M059J (cell line): ENCODE measurements around the gene MARF1. TPM values are rescaled to one million over a fixed set of nuclear protein-coding genes. Genes with fewer than 3 reads are reported as not detected.
"Not testable (repeated sequence)": the region's sequence is repeated elsewhere in the genome, so short reads cannot be mapped to it uniquely, and the experiment has no call there.

Experiments
- DNase-seq: peaks from one replicate; pipeline ENCODE4 v3.0.0-alpha.2; 2012; ENCODE audit warnings: low read depth
- total RNA-seq: library from RNA; depleted of rRNA; stranded (reverse); fragments of >200 nt; shearing (Covaris generic); gene quantifications from 2 replicates; pipeline ENCODE4 v1.2.3, GENCODE V29; 2014

The MARF1 gene
- total RNA-seq, 1 experiment from 2014 or later = 13.8 TPM

- DNase-seq = no peak
These were observed 11.6 kb upstream of the MARF1 start for GRCh38 chr16:15654591-15654990.

DNA sequence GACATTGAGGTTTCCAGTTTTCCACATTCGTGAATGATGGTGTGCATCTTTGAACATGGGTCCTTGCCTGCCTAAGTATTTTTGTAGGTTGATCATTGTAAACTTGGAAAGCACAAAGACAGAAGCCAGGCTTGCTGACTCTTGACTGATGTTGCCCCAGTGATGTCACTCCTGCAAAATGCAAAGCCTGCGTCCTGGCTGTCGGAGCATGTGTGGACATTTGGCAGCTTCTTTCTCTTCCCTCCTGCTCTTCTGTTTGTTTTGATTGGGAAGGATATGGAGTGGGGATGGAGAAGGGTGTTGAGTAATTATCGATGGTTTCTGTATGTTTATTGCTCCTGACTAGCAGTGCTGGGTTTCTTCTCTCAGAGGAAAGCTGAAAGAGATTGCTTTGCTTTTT lies 10.3 kb upstream of the MARF1 start:
- DNase-seq = peak; percentile 47

DNA sequence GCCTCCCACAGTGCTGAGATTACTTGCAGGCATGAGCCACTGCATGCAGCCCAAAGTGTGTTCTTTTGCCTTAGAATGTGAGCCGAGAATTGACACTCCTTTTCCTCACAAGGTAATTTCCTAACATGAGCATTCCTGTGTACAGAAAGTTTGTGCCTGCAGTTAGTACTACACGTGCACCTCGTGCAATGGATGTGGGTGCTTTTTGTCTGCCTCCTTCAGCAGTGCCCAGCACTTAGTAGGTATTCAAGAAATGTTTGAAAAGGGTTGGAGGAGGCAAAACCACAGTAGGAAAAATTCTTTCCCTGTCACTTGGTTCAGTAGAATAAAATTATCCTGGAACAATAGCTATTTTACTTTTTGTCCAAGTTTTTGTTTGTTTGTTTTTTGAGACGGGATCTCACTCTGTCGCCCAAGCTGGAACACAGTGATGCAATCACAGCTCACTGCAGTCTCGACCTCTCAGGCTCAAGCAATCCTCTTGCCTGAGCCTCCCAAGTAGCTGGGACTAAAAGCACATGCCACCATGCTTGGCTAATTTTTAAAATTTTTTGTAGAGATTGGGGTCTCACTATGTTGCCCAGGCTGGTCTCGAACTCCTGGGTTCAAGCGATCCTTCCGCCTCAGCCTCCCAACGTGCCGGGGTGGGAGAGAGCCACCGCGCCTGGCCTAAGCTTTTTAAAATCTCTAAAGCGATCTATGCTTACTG lies 9.5 kb upstream of the MARF1 start:
- no peak for DNase-seq

GRCh38 chr16:15650698-15651171 lies 7.8 kb upstream of the MARF1 start:
- peak; percentile 39 for DNase-seq

- peak; percentile 91 for DNase-seq
These were observed 7.2 kb upstream of the MARF1 start, which contains the start of gene NDE1 for GRCh38 chr16:15650019-15650697. Gene NDE1, plus strand, starts transcription at chr16:15650245. Its CDS starts 14,534 bp downstream, at chr16:15664779.

DNA sequence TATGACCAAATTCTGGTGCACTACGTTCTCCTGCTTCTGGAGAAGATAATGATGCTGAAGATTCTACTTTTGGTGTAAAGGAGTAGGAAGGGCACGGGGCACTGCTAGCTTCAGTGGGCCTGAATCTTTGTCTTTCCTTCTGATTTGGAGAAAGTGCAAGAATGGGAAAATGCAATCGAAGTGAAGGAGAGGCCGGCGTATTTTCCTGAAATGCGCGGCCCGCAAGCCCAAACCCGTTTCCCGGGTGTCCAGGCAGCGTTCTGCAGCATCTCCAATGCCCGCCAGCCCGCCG lies 6.7 kb upstream of the MARF1 start:
- no peak for DNase-seq

DNA sequence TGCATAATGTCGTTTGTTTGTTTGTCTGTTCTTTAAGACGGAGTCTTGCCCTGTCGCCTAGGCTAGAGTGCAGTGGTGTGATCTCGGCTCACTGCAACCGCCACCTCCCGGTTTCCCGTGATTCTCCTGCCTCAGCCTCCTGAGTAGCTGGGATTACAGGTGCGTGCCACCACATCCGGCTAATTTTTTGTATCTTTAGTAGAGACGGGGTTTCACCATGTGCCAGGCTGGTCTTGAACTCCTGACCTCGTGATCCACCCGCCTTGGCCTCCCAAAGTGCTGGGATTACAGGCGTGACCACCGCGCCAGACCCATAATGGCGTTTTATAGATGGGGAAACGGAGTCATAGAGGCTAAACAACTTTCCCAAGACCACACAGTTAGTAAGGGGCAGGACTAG lies 6.4 kb upstream of the MARF1 start:
- DNase-seq = not testable (repeated sequence)

DNA sequence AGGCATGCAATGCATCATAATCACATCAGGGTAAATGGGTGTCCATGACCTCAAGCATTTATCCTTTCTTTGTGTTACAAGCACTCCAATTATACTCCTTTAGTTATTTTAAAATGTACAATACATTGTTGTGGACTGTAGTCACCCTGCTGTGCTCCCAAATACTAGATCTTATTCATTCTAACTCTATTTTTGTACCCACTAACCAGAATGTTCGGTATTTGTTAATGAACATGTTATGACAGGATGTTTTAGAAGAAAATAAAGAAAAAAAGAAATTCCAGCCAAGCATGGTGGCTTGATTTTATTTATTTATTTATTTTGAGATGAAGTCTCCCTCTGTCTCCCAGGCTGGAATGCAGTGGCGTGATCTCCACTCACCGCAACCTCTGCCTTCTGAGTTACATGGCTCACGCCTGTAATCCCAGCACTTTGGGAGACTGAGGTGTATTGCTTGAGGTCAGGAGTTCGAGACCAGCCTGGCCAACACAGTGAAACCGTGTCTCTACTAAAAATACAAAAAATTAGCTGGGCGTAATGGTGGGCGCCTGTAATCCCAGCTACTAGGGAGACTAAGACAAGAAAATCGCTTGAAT lies 5.3 kb upstream of the MARF1 start:
- no peak for DNase-seq

- DNase-seq = no peak
These were observed 4.5 kb upstream of the MARF1 start for GRCh38 chr16:15647294-15648014.

- not testable (repeated sequence) for DNase-seq
These were observed 3.8 kb upstream of the MARF1 start for GRCh38 chr16:15646557-15647293.

GRCh38 chr16:15644962-15645465 lies 2.1 kb upstream of the MARF1 start:
- DNase-seq = peak; percentile 96

- DNase-seq = peak; percentile 59
These were observed 1.5 kb upstream of the MARF1 start for GRCh38 chr16:15644267-15644961.

GRCh38 chr16:15643946-15644250 lies 944 bp upstream of the MARF1 start:
- DNase-seq = no peak

DNA sequence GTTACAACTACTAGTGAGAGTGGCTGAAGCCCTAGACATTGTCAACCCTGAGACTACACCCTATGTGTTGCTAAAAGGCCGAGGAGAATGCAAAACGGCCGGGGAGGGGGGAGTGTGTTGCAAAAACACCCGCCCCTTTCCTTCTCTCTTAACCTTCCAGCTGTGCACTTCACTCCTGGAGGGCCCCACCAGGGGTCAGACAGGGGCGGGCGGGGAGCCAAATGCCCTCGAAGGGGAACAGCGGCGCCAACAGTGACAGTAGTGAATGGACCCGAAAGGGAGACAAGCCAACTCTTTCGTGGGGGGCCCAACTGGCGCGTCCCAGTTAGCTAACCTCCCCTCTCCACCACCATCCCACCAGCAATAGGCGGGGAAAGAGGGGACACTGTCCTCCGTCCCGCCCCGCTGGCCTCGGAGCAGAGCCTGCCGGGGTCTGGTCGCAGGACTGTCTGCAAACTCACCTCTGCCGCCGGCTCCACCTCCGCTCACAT lies 352 bp downstream of the MARF1 start:
- DNase-seq = peak; percentile 59

DNA sequence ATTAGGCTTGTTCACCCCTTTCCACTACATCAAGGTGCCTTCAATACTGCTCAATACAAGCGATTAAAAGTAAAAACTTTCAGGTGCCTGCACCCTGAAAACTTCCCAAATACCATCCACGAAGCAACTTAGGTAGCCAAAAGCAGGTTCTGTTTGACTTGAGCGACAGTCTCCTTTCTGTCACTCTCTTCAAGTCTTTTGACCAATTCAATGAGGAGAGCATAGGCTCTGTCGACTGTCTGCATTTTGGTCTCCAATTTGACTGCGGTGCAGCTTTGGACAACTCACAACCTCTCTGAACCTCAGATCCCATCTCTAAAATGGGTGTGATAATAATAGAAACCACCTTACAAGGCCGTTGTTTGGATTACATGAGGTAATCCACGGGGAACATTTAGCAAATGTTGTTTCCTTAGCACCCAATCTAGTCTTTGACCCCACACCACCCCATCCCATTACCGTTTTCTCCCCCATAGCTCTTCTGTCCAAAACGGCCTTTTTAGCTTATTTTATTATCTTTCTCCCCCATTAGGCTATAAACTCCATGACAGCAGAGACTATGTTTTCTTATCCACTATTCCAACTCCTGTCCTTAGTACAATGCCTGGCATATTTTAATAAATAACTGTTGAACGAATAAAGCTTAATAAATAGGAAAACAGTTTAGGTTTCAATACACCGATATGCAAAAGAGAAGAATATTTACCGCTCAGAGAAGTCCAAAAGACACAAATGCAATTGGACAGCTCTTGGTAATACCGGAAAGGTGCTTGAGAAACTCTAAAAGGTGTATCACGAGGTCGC lies 999 bp downstream of the MARF1 start:
- DNase-seq = no peak

DNA sequence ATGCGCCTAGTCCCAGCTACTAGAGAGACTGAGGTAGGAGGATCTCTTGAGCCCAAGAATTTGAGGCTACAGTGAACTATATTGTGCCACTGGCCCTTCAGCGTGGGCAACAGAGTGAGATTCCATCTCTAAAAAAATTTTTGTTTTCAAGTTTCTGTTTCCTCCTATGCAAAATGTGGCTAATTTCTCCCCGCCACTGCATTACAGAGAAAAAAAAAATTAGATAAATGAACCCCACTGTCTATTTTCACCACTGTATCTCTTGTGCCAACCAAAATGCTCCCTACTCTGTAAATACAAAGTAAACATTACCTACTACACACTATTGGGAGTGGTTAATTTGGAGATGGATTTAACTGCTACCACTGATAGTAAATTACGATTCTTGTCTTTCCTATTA lies 2.0 kb downstream of the MARF1 start:
- no peak for DNase-seq

- no peak for DNase-seq
These were observed 3.8 kb downstream of the MARF1 start for GRCh38 chr16:15639061-15639568.

DNA sequence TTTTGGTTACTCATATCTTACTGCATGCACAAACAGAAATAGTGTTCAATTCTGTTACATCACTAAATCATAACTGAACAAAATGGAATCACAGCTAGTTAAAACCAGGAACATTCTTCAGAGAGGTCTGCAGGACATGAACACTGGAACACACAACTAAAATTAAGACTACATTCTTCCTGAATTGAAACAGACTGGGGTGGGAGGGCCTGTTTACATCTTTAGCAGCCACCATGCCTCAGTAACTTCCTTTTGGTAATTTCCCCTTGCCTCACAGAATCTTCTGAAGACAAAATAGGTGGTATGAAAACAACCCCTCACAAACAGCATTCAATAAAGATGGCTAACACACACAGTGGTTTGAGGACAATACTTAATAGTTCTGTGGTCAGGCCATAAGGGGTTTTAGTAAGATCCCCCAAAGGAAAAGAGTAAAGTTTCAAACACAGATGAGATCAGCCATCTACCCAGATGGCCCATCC lies 6.5 kb downstream of the MARF1 start:
- no peak for DNase-seq

DNA sequence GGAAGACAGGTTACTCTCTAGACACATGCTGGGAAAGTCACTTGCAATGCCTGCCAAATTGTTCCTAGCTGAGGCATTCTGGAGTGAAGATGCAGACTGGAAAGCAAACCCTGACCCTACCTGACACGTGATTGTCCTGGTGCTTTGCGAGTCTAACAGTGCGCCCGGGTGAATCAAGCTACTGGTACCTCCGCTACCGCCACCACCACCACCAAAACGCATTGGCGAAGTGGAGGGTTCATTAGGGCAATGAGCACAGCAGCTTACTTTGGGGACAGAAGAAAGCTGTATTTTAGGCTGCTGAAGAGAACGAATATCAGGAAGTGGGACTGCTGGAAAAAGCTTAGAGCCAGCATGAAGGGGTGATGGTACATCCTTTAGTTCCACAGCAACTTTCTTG lies 7.0 kb downstream of the MARF1 start:
- no peak for DNase-seq
